ENCODE measurements around the gene KLHL30. TPM values are rescaled to one million over a fixed set of nuclear protein-coding genes. Genes with fewer than 3 reads are reported as not detected.
A peak's percentile ranks its signal among the peaks of the same experiment; 100 is the strongest.

Gene KLHL30
- total RNA-seq, 1 donor from 2014 or later: 18.3 TPM

DNA sequence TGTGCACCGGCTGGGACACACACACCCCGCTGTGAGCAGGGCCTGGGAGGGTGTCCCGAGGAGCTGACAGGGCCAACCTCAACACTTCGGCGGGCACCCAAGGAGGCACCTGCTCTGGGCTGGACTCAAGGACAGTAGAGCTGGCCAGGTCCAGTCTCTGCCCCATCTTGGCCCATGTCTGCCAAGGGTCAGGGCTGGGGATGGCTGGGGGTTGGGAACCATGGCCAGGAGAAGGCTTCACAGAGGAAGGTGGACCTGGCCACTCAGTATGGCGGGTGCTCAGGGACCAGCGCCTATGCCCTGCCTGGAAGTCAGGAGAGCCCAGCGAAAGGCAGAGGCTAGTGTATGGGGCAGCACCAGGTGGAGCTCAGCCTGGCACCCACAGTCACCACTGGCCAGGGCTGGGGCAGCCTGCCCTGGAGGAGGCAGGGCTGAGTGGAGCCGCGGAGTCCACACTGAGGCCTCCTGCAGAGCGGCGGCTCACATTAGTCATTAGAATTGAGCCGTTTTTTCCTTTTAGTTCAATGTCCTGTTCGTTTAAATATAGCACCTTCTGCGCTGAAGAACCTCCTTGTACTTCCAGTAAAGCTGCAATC lies 24.5 kb downstream of the KLHL30 start:
- Histone ChIP-seq H3K27ac (ENCODE audit: low read depth, low read length) (no peak overlapping the region), H3K9ac (ENCODE audit: low read depth in 1 of 3, low read length in 3 of 3) (no peak overlapping the region), H3K27me3 (ENCODE audit: control insufficient read depth in 3 of 3, insufficient read depth in 3 of 3, low read length in 3 of 3) (peaks cover 18 to 25% (median 19%) of the 10 kb centered on the region in 3 donors), H3K36me3 (ENCODE audit: control insufficient read depth in 3 of 3, insufficient read depth in 3 of 3, low read length in 3 of 3) (peaks cover 1 to 8% (median 3%) of the 10 kb centered on the region in 3 donors), H3K9me3 (ENCODE audit: control insufficient read depth in 3 of 3, low read length in 3 of 3) (no peaks in the 10 kb centered on the region), H3K4me1 (ENCODE audit: control insufficient read depth in 3 of 3, insufficient read depth in 3 of 3, low read length in 3 of 3) (peaks cover 16 to 34% (median 25%) of the 10 kb centered on the region in 3 donors), H3K4me3 (ENCODE audit: low read length in 3 of 3) (no peak overlapping the region)

DNA sequence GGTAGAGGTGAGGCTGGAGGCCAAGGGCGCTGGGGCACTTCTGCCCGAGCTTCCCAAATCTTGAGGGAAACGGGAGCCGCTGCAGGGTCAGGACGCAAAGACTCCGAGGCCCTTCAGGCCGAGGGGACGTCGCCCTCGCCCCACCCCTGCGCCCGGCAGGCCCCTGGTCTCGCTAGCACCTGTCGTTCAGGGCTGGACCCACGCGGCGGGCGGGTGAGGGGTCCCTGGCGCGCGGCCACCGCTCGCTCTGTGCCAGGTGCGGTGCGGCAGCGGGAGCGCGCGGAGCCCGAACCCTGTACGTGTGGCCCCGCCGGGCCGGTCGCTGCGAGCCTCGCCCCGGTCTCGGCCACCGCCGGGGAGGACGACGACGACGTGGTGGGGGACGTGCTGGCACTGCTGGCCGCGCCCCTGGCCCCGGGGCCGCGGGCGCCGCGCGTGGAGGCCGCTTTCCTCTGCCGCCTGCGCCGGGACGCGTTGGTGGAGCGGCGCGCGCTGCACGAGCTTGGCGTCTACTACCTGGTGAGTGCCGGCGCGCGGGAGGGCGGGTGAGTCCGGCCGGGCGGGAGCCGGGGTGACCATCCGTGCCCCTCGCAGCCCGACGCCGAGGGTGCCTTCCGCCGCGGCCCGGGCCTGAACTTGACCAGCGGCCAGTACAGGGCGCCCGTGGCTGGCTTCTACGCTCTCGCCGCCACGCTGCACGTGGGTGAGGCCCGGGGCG lies 25.2 kb downstream of the KLHL30 start:
- no peaks in the 10 kb centered on the region for H3K9me3 ChIP-seq (ENCODE audit: control insufficient read depth in 3 of 3, low read length in 3 of 3)
- no peak overlapping the region for H3K27ac ChIP-seq (ENCODE audit: low read depth, low read length)
- no peak overlapping the region for H3K4me3 ChIP-seq (ENCODE audit: low read length in 3 of 3)
- H3K27me3 ChIP-seq (ENCODE audit: control insufficient read depth in 3 of 3, insufficient read depth in 3 of 3, low read length in 3 of 3): peaks cover 16 to 21% (median 18%) of the 10 kb centered on the region in 3 donors
- peaks cover 4 to 13% (median 8%) of the 10 kb centered on the region in 3 donors for H3K36me3 ChIP-seq (ENCODE audit: control insufficient read depth in 3 of 3, insufficient read depth in 3 of 3, low read length in 3 of 3)
- peaks cover 16 to 31% (median 21%) of the 10 kb centered on the region in 3 donors for H3K4me1 ChIP-seq (ENCODE audit: control insufficient read depth in 3 of 3, insufficient read depth in 3 of 3, low read length in 3 of 3)
- H3K9ac ChIP-seq (ENCODE audit: low read depth in 1 of 3, low read length in 3 of 3): no peak overlapping the region

- no peak overlapping the region for H3K4me3 ChIP-seq (ENCODE audit: low read length in 3 of 3)
- H3K27ac ChIP-seq (ENCODE audit: low read depth, low read length): no peak overlapping the region
- peaks cover 18 to 31% (median 22%) of the 10 kb centered on the region in 3 donors for H3K4me1 ChIP-seq (ENCODE audit: control insufficient read depth in 3 of 3, insufficient read depth in 3 of 3, low read length in 3 of 3)
- H3K9ac ChIP-seq (ENCODE audit: low read depth in 1 of 3, low read length in 3 of 3): no peak overlapping the region
- H3K9me3 ChIP-seq (ENCODE audit: control insufficient read depth in 3 of 3, low read length in 3 of 3): no peaks in the 10 kb centered on the region
- peaks cover 13 to 22% (median 18%) of the 10 kb centered on the region in 3 donors for H3K36me3 ChIP-seq (ENCODE audit: control insufficient read depth in 3 of 3, insufficient read depth in 3 of 3, low read length in 3 of 3)
- peaks cover 10 to 16% (median 15%) of the 10 kb centered on the region in 3 donors for H3K27me3 ChIP-seq (ENCODE audit: control insufficient read depth in 3 of 3, insufficient read depth in 3 of 3, low read length in 3 of 3)
Measured at GRCh38 chr2:238164906-238165287, 26.4 kb downstream of the KLHL30 start.

DNA sequence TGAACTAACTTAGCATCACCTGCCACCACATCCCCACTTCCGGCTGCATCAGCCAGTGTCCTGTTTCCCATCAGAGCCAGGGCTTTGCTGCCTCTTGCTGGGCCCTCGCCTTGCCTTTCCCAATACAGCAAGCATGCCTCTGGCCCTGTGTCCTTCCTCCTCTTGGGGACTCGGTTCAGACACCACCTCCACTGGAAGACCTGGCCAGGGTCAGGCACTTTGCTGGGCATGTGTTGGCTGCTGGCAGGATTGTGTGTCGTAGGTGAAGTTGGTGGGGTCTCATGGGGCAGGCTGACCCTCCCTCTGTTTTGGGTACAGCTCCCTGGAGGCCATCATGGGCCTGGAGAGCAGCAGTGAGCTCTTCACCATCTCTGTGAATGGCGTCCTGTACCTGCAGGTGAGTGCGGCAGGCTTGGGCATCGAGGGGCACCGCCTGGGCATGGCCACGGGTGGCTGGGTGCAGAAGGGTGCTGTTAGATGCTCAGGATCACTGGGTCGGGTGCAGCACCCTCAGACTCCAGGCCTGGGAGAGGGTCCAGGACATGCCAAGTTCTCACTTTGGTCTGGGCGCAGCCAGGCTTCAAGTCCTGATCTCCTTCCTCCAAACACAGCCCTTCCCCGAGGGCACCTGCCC lies 26.9 kb downstream of the KLHL30 start:
- Histone ChIP-seq H3K36me3 (ENCODE audit: control insufficient read depth in 3 of 3, insufficient read depth in 3 of 3, low read length in 3 of 3) (peaks cover 17 to 27% (median 24%) of the 10 kb centered on the region in 3 donors), H3K4me3 (ENCODE audit: low read length in 3 of 3) (no peak overlapping the region), H3K9ac (ENCODE audit: low read depth in 1 of 3, low read length in 3 of 3) (peak overlapping the region in 1 of 3 donors; percentile 33), H3K27ac (ENCODE audit: low read depth, low read length) (no peak overlapping the region), H3K27me3 (ENCODE audit: control insufficient read depth in 3 of 3, insufficient read depth in 3 of 3, low read length in 3 of 3) (peaks cover 5 to 10% (median 10%) of the 10 kb centered on the region in 3 donors), H3K4me1 (ENCODE audit: control insufficient read depth in 3 of 3, insufficient read depth in 3 of 3, low read length in 3 of 3) (peaks cover 20 to 31% (median 22%) of the 10 kb centered on the region in 3 donors), H3K9me3 (ENCODE audit: control insufficient read depth in 3 of 3, low read length in 3 of 3) (no peaks in the 10 kb centered on the region)

- no peak overlapping the region for H3K4me3 ChIP-seq (ENCODE audit: low read length in 3 of 3)
- H3K9ac ChIP-seq (ENCODE audit: low read depth in 1 of 3, low read length in 3 of 3): peak overlapping the region in 1 of 3 donors; percentile 54
- H3K9me3 ChIP-seq (ENCODE audit: control insufficient read depth in 3 of 3, low read length in 3 of 3): no peaks in the 10 kb centered on the region
- H3K27ac ChIP-seq (ENCODE audit: low read depth, low read length): no peak overlapping the region
- peaks cover 20 to 29% (median 26%) of the 10 kb centered on the region in 3 donors for H3K4me1 ChIP-seq (ENCODE audit: control insufficient read depth in 3 of 3, insufficient read depth in 3 of 3, low read length in 3 of 3)
- peaks cover 23 to 31% (median 31%) of the 10 kb centered on the region in 3 donors for H3K36me3 ChIP-seq (ENCODE audit: control insufficient read depth in 3 of 3, insufficient read depth in 3 of 3, low read length in 3 of 3)
- peaks cover 0 to 10% (median 9%) of the 10 kb centered on the region in 3 donors for H3K27me3 ChIP-seq (ENCODE audit: control insufficient read depth in 3 of 3, insufficient read depth in 3 of 3, low read length in 3 of 3)
Measured at GRCh38 chr2:238166391-238167343, 28.2 kb downstream of the KLHL30 start.

DNA sequence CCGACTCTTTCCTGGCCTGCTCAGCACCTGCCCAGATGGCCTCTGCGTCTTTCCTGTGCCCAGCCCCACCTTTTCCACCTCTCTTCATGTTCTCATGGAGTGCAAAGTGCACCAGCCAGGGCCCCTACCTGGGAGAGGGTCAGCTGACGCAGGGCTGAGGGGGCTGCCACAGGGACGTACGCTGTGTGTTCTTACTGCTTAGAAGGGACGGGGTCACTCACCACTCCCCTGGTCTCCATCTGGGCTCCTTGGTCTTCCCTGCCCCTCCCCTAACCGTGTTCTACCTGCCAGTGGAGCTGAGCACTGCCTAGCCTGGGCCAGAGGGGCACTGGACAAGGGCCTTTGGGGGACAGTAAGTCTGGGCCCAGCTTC lies 28.9 kb downstream of the KLHL30 start:
- H3K9me3 ChIP-seq (ENCODE audit: control insufficient read depth in 3 of 3, low read length in 3 of 3): no peaks in the 10 kb centered on the region
- H3K4me3 ChIP-seq (ENCODE audit: low read length in 3 of 3): no peak overlapping the region
- peaks cover 20 to 29% (median 26%) of the 10 kb centered on the region in 3 donors for H3K4me1 ChIP-seq (ENCODE audit: control insufficient read depth in 3 of 3, insufficient read depth in 3 of 3, low read length in 3 of 3)
- H3K9ac ChIP-seq (ENCODE audit: low read depth in 1 of 3, low read length in 3 of 3): peak overlapping the region in 1 of 3 donors; percentile 54
- H3K27ac ChIP-seq (ENCODE audit: low read depth, low read length): no peak overlapping the region
- peaks cover 26 to 37% (median 37%) of the 10 kb centered on the region in 3 donors for H3K36me3 ChIP-seq (ENCODE audit: control insufficient read depth in 3 of 3, insufficient read depth in 3 of 3, low read length in 3 of 3)
- peaks cover 0 to 10% (median 6%) of the 10 kb centered on the region in 3 donors for H3K27me3 ChIP-seq (ENCODE audit: control insufficient read depth in 3 of 3, insufficient read depth in 3 of 3, low read length in 3 of 3)

DNA sequence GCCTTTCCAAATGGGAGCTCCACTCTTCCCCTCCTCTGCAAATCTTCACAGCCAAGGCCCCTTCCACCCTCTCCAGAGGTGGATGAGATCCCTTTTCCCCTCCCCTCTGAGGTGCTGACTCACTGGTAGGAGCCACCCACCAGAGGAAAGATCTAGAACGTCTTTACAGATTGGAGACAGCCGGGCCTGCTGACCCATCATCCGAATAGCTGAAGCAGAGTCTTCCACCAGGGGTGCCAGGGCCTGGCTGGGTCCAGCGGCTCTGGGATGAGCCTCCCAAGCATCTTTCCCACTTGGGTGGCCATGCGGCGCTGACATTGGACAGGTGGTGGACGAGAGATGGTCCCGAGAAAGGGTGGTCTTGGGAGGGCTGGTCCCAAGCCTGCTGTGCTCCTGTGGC lies 29.3 kb downstream of the KLHL30 start:
- no peak overlapping the region for H3K4me3 ChIP-seq (ENCODE audit: low read length in 3 of 3)
- H3K27me3 ChIP-seq (ENCODE audit: control insufficient read depth in 3 of 3, insufficient read depth in 3 of 3, low read length in 3 of 3): peaks cover 0 to 9% (median 2%) of the 10 kb centered on the region in 3 donors
- peaks cover 31 to 42% (median 41%) of the 10 kb centered on the region in 3 donors for H3K36me3 ChIP-seq (ENCODE audit: control insufficient read depth in 3 of 3, insufficient read depth in 3 of 3, low read length in 3 of 3)
- no peak overlapping the region for H3K27ac ChIP-seq (ENCODE audit: low read depth, low read length)
- peaks cover 20 to 29% (median 26%) of the 10 kb centered on the region in 3 donors for H3K4me1 ChIP-seq (ENCODE audit: control insufficient read depth in 3 of 3, insufficient read depth in 3 of 3, low read length in 3 of 3)
- H3K9me3 ChIP-seq (ENCODE audit: control insufficient read depth in 3 of 3, low read length in 3 of 3): no peaks in the 10 kb centered on the region
- no peak overlapping the region for H3K9ac ChIP-seq (ENCODE audit: low read depth in 1 of 3, low read length in 3 of 3)

- Histone ChIP-seq H3K4me3 (ENCODE audit: low read length in 3 of 3) (no peak overlapping the region), H3K27me3 (ENCODE audit: control insufficient read depth in 3 of 3, insufficient read depth in 3 of 3, low read length in 3 of 3) (peaks cover 0 to 3% (median 2%) of the 10 kb centered on the region in 3 donors), H3K4me1 (ENCODE audit: control insufficient read depth in 3 of 3, insufficient read depth in 3 of 3, low read length in 3 of 3) (peaks cover 20 to 29% (median 26%) of the 10 kb centered on the region in 3 donors), H3K9me3 (ENCODE audit: control insufficient read depth in 3 of 3, low read length in 3 of 3) (no peaks in the 10 kb centered on the region), H3K9ac (ENCODE audit: low read depth in 1 of 3, low read length in 3 of 3) (no peak overlapping the region), H3K27ac (ENCODE audit: low read depth, low read length) (no peak overlapping the region), H3K36me3 (ENCODE audit: control insufficient read depth in 3 of 3, insufficient read depth in 3 of 3, low read length in 3 of 3) (peaks cover 37 to 48% (median 48%) of the 10 kb centered on the region in 3 donors)
Measured at GRCh38 chr2:238168196-238169047, 30.0 kb downstream of the KLHL30 start.

All from skeletal muscle tissue (tissue), 4 donors.